ENCODE data around the gene HOXB8. TPM values are rescaled to one million over a fixed set of nuclear protein-coding genes. Genes with fewer than 3 reads are reported as not detected.

Gene HOXB8
- total RNA-seq (2022; extraction: Qiagen RNA extraction), result 6.2 to 8.3 TPM (median 7.0 TPM) in 5 replicates

GRCh38 chr17:48615047-48615962 is at the start of gene HOXB8:
Gene HOXB8, minus strand, starts transcription at chr17:48615292. Its CDS starts 588 bp downstream, at chr17:48614704.

DNA sequence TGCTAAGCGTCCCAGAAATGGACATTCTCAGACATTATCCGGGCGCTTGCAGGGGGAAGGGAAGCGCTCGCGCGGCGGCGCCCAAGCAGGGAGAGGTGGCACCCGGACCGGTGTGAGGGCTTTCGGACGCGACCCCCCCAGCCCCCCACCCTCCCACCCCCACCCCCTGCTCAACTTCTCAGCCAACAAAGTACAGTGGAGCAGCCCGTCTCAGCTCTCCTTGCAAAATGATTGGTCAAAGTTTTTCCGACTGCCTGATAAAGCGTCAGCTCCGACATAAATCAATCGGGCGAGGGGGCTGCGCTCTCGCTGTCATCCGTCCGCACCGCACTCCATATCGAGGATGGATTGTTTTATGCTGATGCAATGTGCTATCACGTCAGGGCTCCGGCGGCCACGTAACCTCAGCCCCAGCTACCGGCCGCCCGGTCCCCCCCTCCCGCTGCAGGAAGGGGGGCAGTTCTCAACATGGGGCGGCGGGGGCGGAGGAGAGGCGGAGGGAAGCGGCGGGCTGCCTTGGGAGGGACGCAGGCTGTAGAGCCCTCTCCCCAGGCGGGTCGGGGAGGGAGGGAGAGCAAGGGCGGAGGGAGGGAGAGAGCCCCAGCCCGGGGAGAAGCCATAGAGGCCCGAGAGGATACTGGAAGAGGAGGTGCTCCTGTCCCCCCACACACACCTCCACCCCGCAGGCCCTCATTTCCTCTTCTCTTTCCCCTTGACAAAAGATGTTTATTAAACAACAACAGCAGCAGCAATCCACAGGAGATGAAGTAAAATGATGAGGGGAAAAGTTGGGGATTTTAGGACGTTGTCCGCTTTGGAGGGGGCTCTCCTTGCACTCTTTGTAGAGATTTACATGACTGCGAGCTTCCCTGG is 11.4 kb upstream of the HOXB8 start, which contains the start of gene HOXB9:
TSS of gene HOXB9 (minus strand) at position 114 of the 873 bp plus-strand sequence. CDS start at position 25, 89 bp downstream.

GRCh38 chr17:48610282-48611211 is 4.5 kb downstream of the HOXB8 start, which contains the start of gene HOXB7:
Gene HOXB7, minus strand, starts transcription at chr17:48611017. Its CDS starts 99 bp downstream, at chr17:48610918.

DNA sequence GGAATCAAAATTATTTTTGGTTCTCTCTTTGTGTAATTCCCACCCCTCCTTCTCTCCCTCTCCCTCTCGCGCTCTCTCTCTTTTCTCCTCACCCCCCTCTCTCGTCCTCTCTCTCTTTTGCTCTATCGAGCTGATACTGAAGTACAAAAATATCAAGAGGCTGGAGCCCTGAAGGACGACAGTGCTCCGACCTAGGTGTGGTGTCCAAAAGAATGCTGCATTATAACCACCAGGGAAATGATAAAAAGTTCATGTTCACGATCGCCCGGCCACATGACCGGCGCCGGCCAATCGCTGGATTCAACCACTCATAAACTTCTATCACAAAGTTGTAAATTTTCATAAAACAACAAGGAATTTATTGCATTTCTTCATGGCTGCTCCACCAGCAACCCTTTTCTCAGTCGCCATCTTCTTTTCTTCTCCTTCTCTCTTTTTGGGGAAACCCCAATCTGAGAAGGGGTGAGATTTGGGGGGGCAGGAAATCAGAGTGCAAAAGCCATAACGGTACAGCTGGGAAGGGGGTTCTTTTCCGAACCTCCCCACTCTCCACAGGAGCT is 10.2 kb downstream of the HOXB8 start, which contains the start of gene HOXB6:
TSS of gene HOXB6 (minus strand) at position 217 of the 560 bp plus-strand sequence. CDS start 6,836 bp downstream, outside the sequence.

DNA sequence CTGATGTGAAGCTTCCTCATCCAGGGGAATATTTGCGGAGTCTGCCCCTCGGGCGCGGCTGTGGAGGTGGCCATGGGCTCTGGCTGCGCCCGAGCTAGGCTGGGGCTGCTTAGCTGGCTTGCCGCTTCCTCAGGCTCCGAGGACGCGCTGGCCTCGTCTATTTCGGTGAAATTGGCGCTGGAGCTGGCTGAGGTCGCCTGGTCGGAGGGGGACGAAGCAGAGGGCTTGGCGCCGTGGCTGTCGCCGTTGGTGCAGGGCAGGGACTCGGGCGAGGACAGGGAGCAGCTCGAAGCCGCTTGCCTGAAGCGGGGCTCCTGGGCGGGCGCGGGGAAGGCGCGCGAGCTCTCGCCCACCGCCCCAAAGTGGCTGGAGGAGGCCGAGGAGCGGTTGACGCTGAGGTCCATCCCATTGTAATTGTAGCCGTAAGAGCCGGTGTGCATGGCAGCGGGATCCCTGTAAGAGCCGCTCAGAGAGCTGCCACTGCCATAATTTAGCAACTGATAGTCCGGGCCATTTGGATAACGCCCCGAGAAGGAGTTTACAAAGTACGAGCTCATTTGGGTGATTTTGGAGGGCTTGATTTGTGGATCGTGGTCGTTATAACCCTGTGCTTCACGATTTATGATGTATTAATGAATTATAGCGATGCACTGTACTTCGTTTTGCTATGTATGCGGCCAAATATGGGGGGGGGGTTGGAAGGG is 21.8 kb downstream of the HOXB8 start, which contains the start of gene HOXB5:
TSS of gene HOXB5 (minus strand) at position 654 of the 704 bp plus-strand sequence. CDS start at position 557, 97 bp downstream.

DNA sequence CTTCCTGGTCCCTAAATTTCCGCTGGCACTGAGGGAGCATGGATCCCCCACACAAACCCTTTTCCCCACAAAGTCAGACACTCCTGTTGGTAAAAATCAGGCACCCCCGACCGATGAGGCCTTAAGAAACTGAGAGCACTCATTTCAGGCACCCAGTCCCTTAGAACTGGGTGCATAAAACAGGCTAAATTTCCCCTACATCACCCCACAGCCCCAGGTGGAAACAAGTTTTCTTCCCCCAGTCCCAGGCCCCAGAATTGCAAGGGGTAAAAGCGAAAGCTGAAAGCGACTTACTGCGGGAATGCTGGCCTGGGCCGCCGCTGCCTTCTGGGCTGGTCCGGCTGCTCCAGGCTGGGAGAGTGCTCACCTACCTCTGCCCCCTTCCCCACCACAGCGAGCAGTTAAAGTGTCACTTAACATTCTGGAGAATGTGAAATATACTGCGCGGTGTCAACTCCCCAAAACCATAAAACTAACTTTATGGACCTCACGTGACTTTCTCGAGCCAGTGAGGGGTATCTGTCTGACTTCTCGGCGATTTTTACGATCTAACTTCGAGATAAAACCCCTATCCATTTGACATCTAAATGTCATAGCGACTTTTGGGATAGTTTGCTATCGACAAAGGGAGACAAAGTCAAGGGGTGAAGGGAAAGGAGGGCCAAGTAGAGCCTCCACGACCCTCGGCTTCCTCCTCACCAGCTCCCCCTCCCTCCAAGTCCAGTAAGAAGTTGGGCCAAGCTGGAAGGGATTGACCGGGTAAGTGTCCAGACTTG is 25.1 kb downstream of the HOXB8 start, which contains the start of gene HOXB3:
TSS of gene HOXB3 (minus strand) at position 411 of the 776 bp plus-strand sequence. CDS start 37,767 bp downstream, outside the sequence.

GRCh38 chr17:48577946-48578615 is 37.0 kb downstream of the HOXB8 start, which contains the start of gene HOXB4:
Gene HOXB4, minus strand, starts transcription at chr17:48578350. Its CDS starts 31 bp downstream, at chr17:48578319.

Other genes with a start within 250 kb of the HOXB8 start
- gene SKAP1, start 185.1 kb downstream of the HOXB8 start, total RNA-seq (2022; extraction: Qiagen RNA extraction), result 0.45 TPM in 1 of 5 replicates, not detected in the others
- gene HOXB1, start 84.3 kb downstream of the HOXB8 start, total RNA-seq (2022; extraction: Qiagen RNA extraction), result not detected in 5 replicates
- 0.32 to 0.59 TPM (median 0.48 TPM) in 5 replicates for gene HOXB2, start 70.2 kb downstream of the HOXB8 start, total RNA-seq (2022; extraction: Qiagen RNA extraction)
- gene HOXB4, start 36.9 kb downstream of the HOXB8 start, total RNA-seq (2022; extraction: Qiagen RNA extraction), result 0.06 to 0.21 TPM (median 0.14 TPM) in 5 replicates
- 4.2 to 6.1 TPM (median 5.1 TPM) in 5 replicates for gene HOXB3, start 25.1 kb downstream of the HOXB8 start, total RNA-seq (2022; extraction: Qiagen RNA extraction)
- gene HOXB5, start 21.5 kb downstream of the HOXB8 start, total RNA-seq (2022; extraction: Qiagen RNA extraction), result 1.4 to 2.8 TPM (median 2.6 TPM) in 5 replicates
- gene HOXB6, start 10.3 kb downstream of the HOXB8 start, total RNA-seq (2022; extraction: Qiagen RNA extraction), result 2.9 to 5.9 TPM (median 5.1 TPM) in 5 replicates
- 30.6 to 34.4 TPM (median 32.6 TPM) in 5 replicates for gene HOXB7, start 4.3 kb downstream of the HOXB8 start, total RNA-seq (2022; extraction: Qiagen RNA extraction)
- gene HOXB9, start 11.1 kb upstream of the HOXB8 start, total RNA-seq (2022; extraction: Qiagen RNA extraction), result 6.9 to 8.0 TPM (median 7.6 TPM) in 5 replicates
- gene PRAC1, start 107.2 kb upstream of the HOXB8 start, total RNA-seq (2022; extraction: Qiagen RNA extraction), result not detected in 5 replicates
- not detected in 5 replicates for gene PRAC2, start 107.9 kb upstream of the HOXB8 start, total RNA-seq (2022; extraction: Qiagen RNA extraction)
- gene HOXB13, start 113.5 kb upstream of the HOXB8 start, total RNA-seq (2022; extraction: Qiagen RNA extraction), result 1.8 to 2.4 TPM (median 2.1 TPM) in 5 replicates
- 0.33 to 0.75 TPM (median 0.49 TPM) in 5 replicates for gene TTLL6, start 201.9 kb upstream of the HOXB8 start, total RNA-seq (2022; extraction: Qiagen RNA extraction)
- 59.2 to 91.7 TPM (median 79.1 TPM) in 5 replicates for gene CALCOCO2, start 215.7 kb upstream of the HOXB8 start, total RNA-seq (2022; extraction: Qiagen RNA extraction)

Data from A549 treated with Mapracorat at 1 μM for 4 hours (cell line).